Measurements from ENCODE around the gene PYGM.

Gene PYGM

DNA sequence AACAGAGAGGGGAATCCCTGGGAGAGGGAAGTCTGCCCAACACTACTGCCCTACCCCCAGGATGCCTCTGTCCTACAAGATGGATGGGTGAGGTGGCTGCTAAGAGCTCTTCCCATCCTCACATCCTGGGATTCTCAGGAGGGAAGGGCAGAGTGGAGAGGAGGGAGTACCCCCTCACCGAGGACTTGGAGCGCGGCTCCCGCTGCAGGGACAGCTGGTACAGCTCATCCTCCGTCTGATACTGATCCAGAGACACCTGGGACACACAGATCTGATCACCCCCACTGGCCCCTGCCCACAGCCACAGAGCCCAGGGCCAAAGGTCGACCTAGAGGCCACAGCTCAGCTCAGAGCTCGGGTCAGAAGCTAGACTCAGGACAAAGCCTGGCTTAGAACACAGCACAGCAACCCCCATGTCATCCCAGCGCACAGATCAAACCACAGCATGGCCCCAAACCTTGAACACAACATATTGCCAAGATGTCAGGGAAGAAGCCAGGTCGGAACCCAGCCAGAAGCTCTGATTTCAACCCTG is 24.0 kb downstream of the PYGM start:
- TF ChIP-seq FOXP2 (optimal IDR thresholded peaks at IDR 0.05; ENCODE audit: borderline replicate concordance, extremely low read depth, extremely low read length, insufficient read depth) (no peak), SIN3A (IDR thresholded peaks at IDR 0.05; ENCODE audit: borderline replicate concordance, insufficient read depth, low read length) (no peak), TAF1 (IDR thresholded peaks at IDR 0.05; ENCODE audit: borderline replicate concordance, insufficient read depth, low read length) (no peak), POLR2AphosphoS5 (IDR thresholded peaks at IDR 0.05; ENCODE audit: low read depth, low read length) (no peak)
- TF ChIP-seq, protein P1, sequence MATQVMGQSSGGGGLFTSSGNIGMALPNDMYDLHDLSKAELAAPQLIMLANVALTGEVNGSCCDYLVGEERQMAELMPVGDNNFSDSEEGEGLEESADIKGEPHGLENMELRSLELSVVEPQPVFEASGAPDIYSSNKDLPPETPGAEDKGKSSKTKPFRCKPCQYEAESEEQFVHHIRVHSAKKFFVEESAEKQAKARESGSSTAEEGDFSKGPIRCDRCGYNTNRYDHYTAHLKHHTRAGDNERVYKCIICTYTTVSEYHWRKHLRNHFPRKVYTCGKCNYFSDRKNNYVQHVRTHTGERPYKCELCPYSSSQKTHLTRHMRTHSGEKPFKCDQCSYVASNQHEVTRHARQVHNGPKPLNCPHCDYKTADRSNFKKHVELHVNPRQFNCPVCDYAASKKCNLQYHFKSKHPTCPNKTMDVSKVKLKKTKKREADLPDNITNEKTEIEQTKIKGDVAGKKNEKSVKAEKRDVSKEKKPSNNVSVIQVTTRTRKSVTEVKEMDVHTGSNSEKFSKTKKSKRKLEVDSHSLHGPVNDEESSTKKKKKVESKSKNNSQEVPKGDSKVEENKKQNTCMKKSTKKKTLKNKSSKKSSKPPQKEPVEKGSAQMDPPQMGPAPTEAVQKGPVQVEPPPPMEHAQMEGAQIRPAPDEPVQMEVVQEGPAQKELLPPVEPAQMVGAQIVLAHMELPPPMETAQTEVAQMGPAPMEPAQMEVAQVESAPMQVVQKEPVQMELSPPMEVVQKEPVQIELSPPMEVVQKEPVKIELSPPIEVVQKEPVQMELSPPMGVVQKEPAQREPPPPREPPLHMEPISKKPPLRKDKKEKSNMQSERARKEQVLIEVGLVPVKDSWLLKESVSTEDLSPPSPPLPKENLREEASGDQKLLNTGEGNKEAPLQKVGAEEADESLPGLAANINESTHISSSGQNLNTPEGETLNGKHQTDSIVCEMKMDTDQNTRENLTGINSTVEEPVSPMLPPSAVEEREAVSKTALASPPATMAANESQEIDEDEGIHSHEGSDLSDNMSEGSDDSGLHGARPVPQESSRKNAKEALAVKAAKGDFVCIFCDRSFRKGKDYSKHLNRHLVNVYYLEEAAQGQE (IDR thresholded peaks at IDR 0.05; ENCODE audit: insufficient read depth in 1 of 2, low read depth in 2 of 2, low read length in 2 of 2) = no peak

- TF ChIP-seq FOXP2 (optimal IDR thresholded peaks at IDR 0.05; ENCODE audit: borderline replicate concordance, extremely low read depth, extremely low read length, insufficient read depth) (no peak), SIN3A (IDR thresholded peaks at IDR 0.05; ENCODE audit: borderline replicate concordance, insufficient read depth, low read length) (no peak), POLR2AphosphoS5 (IDR thresholded peaks at IDR 0.05; ENCODE audit: low read depth, low read length) (no peak), TAF1 (IDR thresholded peaks at IDR 0.05; ENCODE audit: borderline replicate concordance, insufficient read depth, low read length) (no peak)
- TF ChIP-seq, protein P1 (IDR thresholded peaks at IDR 0.05; ENCODE audit: insufficient read depth in 1 of 2, low read depth in 2 of 2, low read length in 2 of 2) = no peak
Measured at GRCh38 chr11:64734811-64735724, 24.7 kb downstream of the PYGM start.

DNA sequence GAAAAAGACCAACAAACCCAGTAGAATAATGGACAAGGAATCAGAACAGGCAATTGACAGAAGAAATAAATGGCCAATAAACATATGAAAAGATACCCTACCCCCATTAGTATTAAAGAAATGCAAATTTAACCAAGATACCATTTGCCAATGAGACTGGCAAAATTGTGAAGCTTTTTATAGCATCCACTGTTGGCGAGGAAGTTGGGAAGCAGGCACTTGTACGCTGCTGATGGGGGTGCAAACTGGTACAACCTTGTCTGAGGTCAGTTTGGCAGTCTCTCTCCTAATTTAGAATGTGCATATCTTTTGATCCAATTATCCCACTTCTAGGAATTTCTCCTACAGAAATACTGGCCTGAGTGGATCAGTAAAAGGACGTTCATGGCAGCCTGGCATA is 28.2 kb downstream of the PYGM start:
- no peak for TF ChIP-seq TAF1 (IDR thresholded peaks at IDR 0.05; ENCODE audit: borderline replicate concordance, insufficient read depth, low read length)
- TF ChIP-seq POLR2AphosphoS5 (IDR thresholded peaks at IDR 0.05; ENCODE audit: low read depth, low read length) = no peak
- no peak for TF ChIP-seq FOXP2 (optimal IDR thresholded peaks at IDR 0.05; ENCODE audit: borderline replicate concordance, extremely low read depth, extremely low read length, insufficient read depth)
- no peak for TF ChIP-seq SIN3A (IDR thresholded peaks at IDR 0.05; ENCODE audit: borderline replicate concordance, insufficient read depth, low read length)
- TF ChIP-seq, protein P1 (IDR thresholded peaks at IDR 0.05; ENCODE audit: insufficient read depth in 1 of 2, low read depth in 2 of 2, low read length in 2 of 2) = no peak

GRCh38 chr11:64729851-64730382 is 29.9 kb downstream of the PYGM start:
- TF ChIP-seq, protein P1 (IDR thresholded peaks at IDR 0.05; ENCODE audit: insufficient read depth in 1 of 2, low read depth in 2 of 2, low read length in 2 of 2) = no peak
- TF ChIP-seq SIN3A (IDR thresholded peaks at IDR 0.05; ENCODE audit: borderline replicate concordance, insufficient read depth, low read length) (no peak), TAF1 (IDR thresholded peaks at IDR 0.05; ENCODE audit: borderline replicate concordance, insufficient read depth, low read length) (no peak), FOXP2 (optimal IDR thresholded peaks at IDR 0.05; ENCODE audit: borderline replicate concordance, extremely low read depth, extremely low read length, insufficient read depth) (no peak), POLR2AphosphoS5 (IDR thresholded peaks at IDR 0.05; ENCODE audit: low read depth, low read length) (no peak)

All from PFSK-1 (cell line).